Neural cell (in vitro differentiated cells): Measurements from ENCODE around the gene REV3L.

Source experiments
- CTCF ChIP-seq: fragments of 450-650 bp; IDR thresholded peaks from 2 replicates; pipeline ENCODE4 v1.5.1; 2014; ENCODE audit warnings: antibody characterized with exemption, mild to moderate bottlenecking, moderate library complexity; ENCODE audit not compliant: poor library complexity, severe bottlenecking
- EP300 ChIP-seq: fragments of 450-650 bp; conservative IDR thresholded peaks from 2 replicates; pipeline ENCODE4 v1.6.1; 2014; ENCODE audit warnings: antibody characterized with exemption, mild to moderate bottlenecking, moderate library complexity; ENCODE audit not compliant: poor library complexity, severe bottlenecking
- POLR2AphosphoS5 ChIP-seq: IDR thresholded peaks from 2 replicates; pipeline ENCODE4 v1.6.1; 2012

- TF ChIP-seq CTCF (no peak), POLR2AphosphoS5 (no peak), EP300 (no peak)
Observed at GRCh38 chr6:111444794-111445193, 38.2 kb downstream of the REV3L start.
